ENCODE data around the gene TTYH2. TPM values are rescaled to one million over a fixed set of nuclear protein-coding genes. Genes with fewer than 3 reads are reported as not detected.

Gene TTYH2
- total and polyA plus RNA-seq, 2 experiments from 2014 or later, result 1.4 to 3.9 TPM

- ATAC-seq, result no peak
- peaks cover 2% of the 10 kb centered on the region; the same call in 1 of the 3 replicates for H3K4me1 Mint-ChIP-seq
Measured at GRCh38 chr17:74295625-74296547, 82.5 kb downstream of the TTYH2 start.

More at GRCh38 chr17:74295625-74296547, 82.5 kb downstream of the TTYH2 start:
- Histone ChIP-seq H3K4me1 (ENCODE audit: insufficient read depth) (no peaks in the 10 kb centered on the region), H3K27ac (ENCODE audit: low read depth) (no peak overlapping the region), H3K4me2 (no peak overlapping the region), H3F3A (replicated peaks; ENCODE audit: low read depth) (no peaks in the 10 kb centered on the region), H3K36me3 (ENCODE audit: insufficient read depth) (no peaks in the 10 kb centered on the region), H2AFZ (no peak overlapping the region), H4K20me1 (replicated peaks; ENCODE audit: insufficient read depth) (no peaks in the 10 kb centered on the region), H3K79me2 (replicated peaks; ENCODE audit: insufficient read depth) (no peaks in the 10 kb centered on the region), H3K9me2 (ENCODE audit: insufficient read depth) (no peaks in the 10 kb centered on the region), H3K4me3 (no peak overlapping the region), H3K27me3 (ENCODE audit: insufficient read depth) (no peaks in the 10 kb centered on the region)
- H3K36me3 Mint-ChIP-seq (ENCODE audit: low read depth), result no peaks in the 10 kb centered on the region; the same call in 2 of the 3 replicates
- no peak overlapping the region for H3K4me3 Mint-ChIP-seq
- no peaks in the 10 kb centered on the region; the same call in 2 of the 3 replicates for H3K9me3 Mint-ChIP-seq
- H3K27ac Mint-ChIP-seq, result no peak overlapping the region
- peaks cover 10% of the 10 kb centered on the region for H3K27me3 Mint-ChIP-seq (ENCODE audit: insufficient read depth, low read depth, poor library complexity)
- no peak for DNase-seq (ENCODE audit: low spot score)
- TF ChIP-seq EZH2 (IDR thresholded peaks at IDR 0.05; ENCODE audit: low read depth, unreplicated experiment), result no peak
- TF ChIP-seq NANOG (IDR thresholded peaks at IDR 0.05; ENCODE audit: borderline replicate concordance), result no peak
- no peak for TF ChIP-seq REST (IDR thresholded peaks at IDR 0.05; ENCODE audit: unreplicated experiment)
- no peak for TF ChIP-seq POLR2AphosphoS5 (IDR thresholded peaks at IDR 0.05; ENCODE audit: low read depth)
- no peak for TF ChIP-seq CTCF (conservative IDR thresholded peaks at IDR 0.05; ENCODE audit: low read depth in 2 of 2)
- TF ChIP-seq EZH2phosphoT487 (IDR thresholded peaks at IDR 0.05; ENCODE audit: unreplicated experiment), result no peak
- TF ChIP-seq, protein P1, sequence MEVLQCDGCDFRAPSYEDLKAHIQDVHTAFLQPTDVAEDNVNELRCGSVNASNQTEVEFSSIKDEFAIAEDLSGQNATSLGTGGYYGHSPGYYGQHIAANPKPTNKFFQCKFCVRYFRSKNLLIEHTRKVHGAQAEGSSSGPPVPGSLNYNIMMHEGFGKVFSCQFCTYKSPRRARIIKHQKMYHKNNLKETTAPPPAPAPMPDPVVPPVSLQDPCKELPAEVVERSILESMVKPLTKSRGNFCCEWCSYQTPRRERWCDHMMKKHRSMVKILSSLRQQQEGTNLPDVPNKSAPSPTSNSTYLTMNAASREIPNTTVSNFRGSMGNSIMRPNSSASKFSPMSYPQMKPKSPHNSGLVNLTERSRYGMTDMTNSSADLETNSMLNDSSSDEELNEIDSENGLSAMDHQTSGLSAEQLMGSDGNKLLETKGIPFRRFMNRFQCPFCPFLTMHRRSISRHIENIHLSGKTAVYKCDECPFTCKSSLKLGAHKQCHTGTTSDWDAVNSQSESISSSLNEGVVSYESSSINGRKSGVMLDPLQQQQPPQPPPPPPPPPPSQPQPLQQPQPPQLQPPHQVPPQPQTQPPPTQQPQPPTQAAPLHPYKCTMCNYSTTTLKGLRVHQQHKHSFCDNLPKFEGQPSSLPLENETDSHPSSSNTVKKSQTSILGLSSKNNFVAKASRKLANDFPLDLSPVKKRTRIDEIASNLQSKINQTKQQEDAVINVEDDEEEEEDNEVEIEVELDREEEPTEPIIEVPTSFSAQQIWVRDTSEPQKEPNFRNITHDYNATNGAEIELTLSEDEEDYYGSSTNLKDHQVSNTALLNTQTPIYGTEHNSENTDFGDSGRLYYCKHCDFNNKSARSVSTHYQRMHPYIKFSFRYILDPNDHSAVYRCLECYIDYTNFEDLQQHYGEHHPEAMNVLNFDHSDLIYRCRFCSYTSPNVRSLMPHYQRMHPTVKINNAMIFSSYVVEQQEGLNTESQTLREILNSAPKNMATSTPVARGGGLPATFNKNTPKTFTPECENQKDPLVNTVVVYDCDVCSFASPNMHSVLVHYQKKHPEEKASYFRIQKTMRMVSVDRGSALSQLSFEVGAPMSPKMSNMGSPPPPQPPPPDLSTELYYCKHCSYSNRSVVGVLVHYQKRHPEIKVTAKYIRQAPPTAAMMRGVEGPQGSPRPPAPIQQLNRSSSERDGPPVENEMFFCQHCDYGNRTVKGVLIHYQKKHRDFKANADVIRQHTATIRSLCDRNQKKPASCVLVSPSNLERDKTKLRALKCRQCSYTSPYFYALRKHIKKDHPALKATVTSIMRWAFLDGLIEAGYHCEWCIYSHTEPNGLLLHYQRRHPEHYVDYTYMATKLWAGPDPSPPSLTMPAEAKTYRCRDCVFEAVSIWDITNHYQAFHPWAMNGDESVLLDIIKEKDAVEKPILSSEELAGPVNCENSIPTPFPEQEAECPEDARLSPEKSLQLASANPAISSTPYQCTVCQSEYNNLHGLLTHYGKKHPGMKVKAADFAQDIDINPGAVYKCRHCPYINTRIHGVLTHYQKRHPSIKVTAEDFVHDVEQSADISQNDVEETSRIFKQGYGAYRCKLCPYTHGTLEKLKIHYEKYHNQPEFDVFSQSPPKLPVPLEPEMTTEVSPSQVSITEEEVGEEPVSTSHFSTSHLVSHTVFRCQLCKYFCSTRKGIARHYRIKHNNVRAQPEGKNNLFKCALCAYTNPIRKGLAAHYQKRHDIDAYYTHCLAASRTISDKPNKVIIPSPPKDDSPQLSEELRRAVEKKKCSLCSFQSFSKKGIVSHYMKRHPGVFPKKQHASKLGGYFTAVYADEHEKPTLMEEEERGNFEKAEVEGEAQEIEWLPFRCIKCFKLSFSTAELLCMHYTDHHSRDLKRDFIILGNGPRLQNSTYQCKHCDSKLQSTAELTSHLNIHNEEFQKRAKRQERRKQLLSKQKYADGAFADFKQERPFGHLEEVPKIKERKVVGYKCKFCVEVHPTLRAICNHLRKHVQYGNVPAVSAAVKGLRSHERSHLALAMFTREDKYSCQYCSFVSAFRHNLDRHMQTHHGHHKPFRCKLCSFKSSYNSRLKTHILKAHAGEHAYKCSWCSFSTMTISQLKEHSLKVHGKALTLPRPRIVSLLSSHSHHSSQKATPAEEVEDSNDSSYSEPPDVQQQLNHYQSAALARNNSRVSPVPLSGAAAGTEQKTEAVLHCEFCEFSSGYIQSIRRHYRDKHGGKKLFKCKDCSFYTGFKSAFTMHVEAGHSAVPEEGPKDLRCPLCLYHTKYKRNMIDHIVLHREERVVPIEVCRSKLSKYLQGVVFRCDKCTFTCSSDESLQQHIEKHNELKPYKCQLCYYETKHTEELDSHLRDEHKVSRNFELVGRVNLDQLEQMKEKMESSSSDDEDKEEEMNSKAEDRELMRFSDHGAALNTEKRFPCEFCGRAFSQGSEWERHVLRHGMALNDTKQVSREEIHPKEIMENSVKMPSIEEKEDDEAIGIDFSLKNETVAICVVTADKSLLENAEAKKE (CRISPR knock-in tag; IDR thresholded peaks at IDR 0.05), result no peak
- no peak for TF ChIP-seq JUNB (IDR thresholded peaks at IDR 0.05; ENCODE audit: unreplicated experiment)
- TF ChIP-seq ZNF114 (CRISPR knock-in tag; IDR thresholded peaks at IDR 0.05), result no peak
- TF ChIP-seq CREB1 (CRISPR knock-in tag; IDR thresholded peaks at IDR 0.05; ENCODE audit: low read depth), result no peak
- TF ChIP-seq, protein P2, sequence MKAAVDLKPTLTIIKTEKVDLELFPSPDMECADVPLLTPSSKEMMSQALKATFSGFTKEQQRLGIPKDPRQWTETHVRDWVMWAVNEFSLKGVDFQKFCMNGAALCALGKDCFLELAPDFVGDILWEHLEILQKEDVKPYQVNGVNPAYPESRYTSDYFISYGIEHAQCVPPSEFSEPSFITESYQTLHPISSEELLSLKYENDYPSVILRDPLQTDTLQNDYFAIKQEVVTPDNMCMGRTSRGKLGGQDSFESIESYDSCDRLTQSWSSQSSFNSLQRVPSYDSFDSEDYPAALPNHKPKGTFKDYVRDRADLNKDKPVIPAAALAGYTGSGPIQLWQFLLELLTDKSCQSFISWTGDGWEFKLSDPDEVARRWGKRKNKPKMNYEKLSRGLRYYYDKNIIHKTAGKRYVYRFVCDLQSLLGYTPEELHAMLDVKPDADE (IDR thresholded peaks at IDR 0.05), result no peak
- no peak for TF ChIP-seq STAT1 (IDR thresholded peaks at IDR 0.05; ENCODE audit: unreplicated experiment)
- no peak for TF ChIP-seq ZNF331 (CRISPR knock-in tag; IDR thresholded peaks at IDR 0.05; ENCODE audit: low read depth)
